Mesendoderm (in vitro differentiated cells): ENCODE results near the gene ASB15.
"Not testable (repeated sequence)": the region's sequence is repeated elsewhere in the genome, so short reads cannot be mapped to it uniquely, and the experiment has no call there.

Source experiments
- DNase-seq: peaks from one replicate; pipeline ENCODE4 v3.0.0; 2013
- H2AK5ac ChIP-seq: 2 replicates; pipeline ENCODE4 v1.6.1; 2013; ENCODE audit warnings: low read length, inconsistent platforms
- H2BK120ac ChIP-seq: 2 replicates; pipeline ENCODE4 v1.6.1; 2013; ENCODE audit warnings: low read depth, mild to moderate bottlenecking, low read length, moderate library complexity, mixed read lengths
- H2BK15ac ChIP-seq: replicated peaks from 2 replicates; pipeline ENCODE4 v1.6.1; 2013; ENCODE audit warnings: low read depth, mild to moderate bottlenecking, moderate library complexity
- H2BK5ac ChIP-seq: 2 replicates; pipeline ENCODE4 v1.6.1; 2013; ENCODE audit warnings: low read length, inconsistent platforms
- H3K18ac ChIP-seq: 2 replicates; pipeline ENCODE4 v1.6.1; 2013; ENCODE audit warnings: mild to moderate bottlenecking, low read length, mixed read lengths
- H3K23ac ChIP-seq: one replicate; pipeline ENCODE4 v1.6.1; 2013; ENCODE audit warnings: low read length
- H3K27ac ChIP-seq: 2 replicates; pipeline ENCODE4 v1.5.1; 2013; ENCODE audit warnings: low read depth, mild to moderate bottlenecking, inconsistent platforms, low read length, moderate library complexity
- H3K27me3 ChIP-seq: 2 replicates; pipeline ENCODE4 v1.6.1; 2013; ENCODE audit warnings: low read length, control low read depth, mild to moderate bottlenecking, inconsistent platforms; ENCODE audit not compliant: insufficient read depth, poor library complexity
- H3K36me3 ChIP-seq: 2 replicates; pipeline ENCODE4 v1.6.1; 2013; ENCODE audit warnings: low read length, inconsistent platforms; ENCODE audit not compliant: control insufficient read depth, insufficient read depth
- H3K4ac ChIP-seq: one replicate; pipeline ENCODE4 v1.6.1; 2013; ENCODE audit warnings: low read depth, mild to moderate bottlenecking, low read length, moderate library complexity
- H3K4me1 ChIP-seq: 2 replicates; pipeline ENCODE4 v1.6.1; 2013; ENCODE audit warnings: low read depth, low read length, inconsistent platforms; ENCODE audit not compliant: control insufficient read depth
- H3K4me2 ChIP-seq: 2 replicates; pipeline ENCODE4 v1.6.1; 2013; ENCODE audit warnings: low read length
- H3K4me3 ChIP-seq: 2 replicates; pipeline ENCODE4 v1.5.1; 2013; ENCODE audit warnings: mild to moderate bottlenecking, low read length
- H3K56ac ChIP-seq: one replicate; pipeline ENCODE4 v1.6.1; 2013; ENCODE audit warnings: low read length
- H3K79me1 ChIP-seq: 2 replicates; pipeline ENCODE4 v1.6.1; 2013; ENCODE audit warnings: low read length, inconsistent platforms
- H3K79me2 ChIP-seq: 2 replicates; pipeline ENCODE4 v1.6.1; 2013; ENCODE audit warnings: mild to moderate bottlenecking, low read length; ENCODE audit not compliant: control insufficient read depth, insufficient read depth
- H3K9ac ChIP-seq: 2 replicates; pipeline ENCODE4 v1.6.1; 2013; ENCODE audit warnings: low read length, inconsistent platforms
- H4K5ac ChIP-seq: one replicate; pipeline ENCODE4 v1.6.1; 2013; ENCODE audit warnings: low read length
- H4K8ac ChIP-seq: one replicate; pipeline ENCODE4 v1.6.1; 2013; ENCODE audit warnings: low read depth, mild to moderate bottlenecking, control low read depth, low read length, moderate library complexity
- WGBS: extraction: QIAGEN DNeasy Blood & Tissue Kit; methylation state at CpG from one replicate; pipeline ENCODE4 v1.1.7; 2013; ENCODE audit warnings: low lambda C conversion rate, missing lambda C conversion rate; ENCODE audit not compliant: insufficient coverage; ENCODE audit errors: extremely low coverage; 5-methylcytosine and 5-hydroxymethylcytosine counted together

ASB15 gene

DNA sequence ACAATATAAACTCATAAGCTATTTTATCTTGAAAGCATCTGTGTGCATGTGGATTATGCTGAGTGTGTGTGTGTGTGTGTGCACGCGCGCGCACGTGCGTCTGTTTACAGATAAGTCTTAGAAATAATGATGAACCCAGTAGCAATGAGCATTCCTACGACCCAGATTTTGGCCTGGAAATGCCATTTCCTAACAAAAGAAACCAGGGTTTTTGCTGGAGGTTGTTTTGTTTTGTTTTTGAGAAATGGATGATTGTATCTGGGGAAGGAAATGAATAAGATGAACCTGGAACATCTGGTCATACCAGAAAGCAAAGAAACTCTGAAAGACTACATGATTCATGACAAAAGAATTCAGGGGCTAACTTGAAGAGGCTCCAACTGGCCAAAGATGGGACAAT lies 31.9 kb downstream of the ASB15 start:
- H3K18ac ChIP-seq: no peak overlapping the region
- no peaks in the 10 kb centered on the region for H3K79me2 ChIP-seq
- H3K27ac ChIP-seq: no peak overlapping the region
- no peak overlapping the region for H2BK15ac ChIP-seq
- H2AK5ac ChIP-seq: no peak overlapping the region
- H2BK5ac ChIP-seq: no peak overlapping the region
- no peak overlapping the region for H4K5ac ChIP-seq
- H4K8ac ChIP-seq: no peak overlapping the region
- no peak overlapping the region for H3K56ac ChIP-seq
- peaks cover under 1% of the 10 kb centered on the region for H3K4me1 ChIP-seq
- H3K79me1 ChIP-seq: no peaks in the 10 kb centered on the region
- DNase-seq: no peak
- no peak overlapping the region for H3K4ac ChIP-seq
- no peaks in the 10 kb centered on the region for H3K36me3 ChIP-seq
- H2BK120ac ChIP-seq: no peak overlapping the region
- no peak overlapping the region for H3K9ac ChIP-seq
- H3K4me2 ChIP-seq: no peak overlapping the region
- H3K23ac ChIP-seq: no peak overlapping the region
- no peaks in the 10 kb centered on the region for H3K27me3 ChIP-seq
- no peak overlapping the region for H3K4me3 ChIP-seq
- no CpG with 5 or more reads among the region's 7 CpGs for WGBS

DNA sequence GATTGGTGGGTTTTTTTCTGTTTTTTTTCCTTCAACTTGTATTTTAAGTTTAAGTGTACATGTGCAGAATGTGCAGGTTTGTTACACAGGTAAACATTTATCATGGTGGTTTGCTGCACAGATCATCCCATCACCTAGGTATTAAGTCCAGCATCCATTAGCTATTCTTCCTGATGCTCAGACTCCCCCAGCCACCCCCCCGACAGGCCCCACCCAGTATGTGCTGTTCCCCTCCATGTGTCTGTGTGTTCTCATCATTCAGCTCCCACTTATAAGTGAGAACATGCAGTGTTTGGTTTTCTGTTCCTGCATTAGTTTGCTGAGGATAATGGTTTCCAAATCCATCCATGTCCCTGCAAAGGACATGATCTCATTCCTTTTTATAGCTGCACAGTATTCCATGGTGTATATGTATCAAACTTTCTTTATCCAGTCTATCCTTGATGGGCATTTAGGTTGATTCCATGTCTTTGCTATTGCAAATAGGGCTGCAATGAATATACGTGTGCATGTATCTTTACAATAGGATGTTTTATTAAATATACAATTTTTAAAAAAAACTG lies 32.5 kb downstream of the ASB15 start:
- H3K79me1 ChIP-seq, H3K4me1 ChIP-seq, H3K4me3 ChIP-seq, H3K23ac ChIP-seq, H3K27ac ChIP-seq, H2AK5ac ChIP-seq, H3K18ac ChIP-seq, H3K79me2 ChIP-seq, H3K56ac ChIP-seq, DNase-seq, H3K36me3 ChIP-seq, H3K27me3 ChIP-seq, H4K5ac ChIP-seq, H2BK5ac ChIP-seq, H2BK120ac ChIP-seq, H3K4ac ChIP-seq, H3K4me2 ChIP-seq, H3K9ac ChIP-seq, H2BK15ac ChIP-seq, H4K8ac ChIP-seq: not testable (repeated sequence)
- no CpG with 5 or more reads among the region's 2 CpGs for WGBS

DNA sequence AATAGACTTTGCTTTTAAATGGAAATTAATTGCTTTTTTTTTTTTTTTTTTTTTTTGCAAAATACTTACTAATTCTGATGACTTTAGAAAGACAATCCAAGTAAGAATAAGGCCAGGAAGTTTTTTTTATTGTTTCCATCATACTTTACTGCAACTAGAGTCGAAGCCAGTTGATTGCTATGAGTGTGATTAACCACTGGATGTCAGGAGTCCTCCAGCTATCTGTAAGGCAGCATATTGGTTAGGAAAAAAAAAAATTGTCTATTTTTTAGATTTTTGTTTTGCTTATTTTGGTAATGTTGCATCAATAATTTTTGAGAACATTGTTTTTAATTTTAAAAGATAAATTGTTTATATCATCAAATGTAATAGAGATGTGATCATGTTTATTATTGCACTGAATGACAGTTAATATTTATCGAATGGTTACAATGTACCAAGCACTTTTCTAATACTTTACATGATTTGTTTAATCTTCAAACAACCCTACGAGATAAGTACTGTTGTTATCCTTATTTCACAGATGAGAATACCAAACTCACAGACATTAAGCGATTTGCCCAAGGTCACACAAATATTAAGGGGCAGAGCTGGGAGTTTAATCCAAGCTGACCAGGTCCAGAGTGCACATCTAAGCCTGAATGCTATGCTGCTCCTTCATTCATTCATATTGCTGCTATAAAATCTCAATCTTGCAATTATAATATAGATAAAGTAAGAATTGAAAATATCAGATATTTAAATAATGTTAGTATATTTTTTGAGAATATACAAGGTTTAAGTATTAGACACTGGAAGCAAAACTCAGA lies 34.1 kb downstream of the ASB15 start:
- H3K79me2 ChIP-seq: no peaks in the 10 kb centered on the region
- H3K79me1 ChIP-seq: no peaks in the 10 kb centered on the region
- no peaks in the 10 kb centered on the region for H3K36me3 ChIP-seq
- no peak overlapping the region for H2AK5ac ChIP-seq
- no peak overlapping the region for H3K27ac ChIP-seq
- WGBS: no CpG with 5 or more reads among the region's 4 CpGs
- no peak overlapping the region for H4K8ac ChIP-seq
- DNase-seq: peak; percentile 45
- H3K18ac ChIP-seq: no peak overlapping the region
- no peak overlapping the region for H2BK15ac ChIP-seq
- no peak overlapping the region for H3K4ac ChIP-seq
- H3K4me1 ChIP-seq: peaks cover 2% of the 10 kb centered on the region
- H3K27me3 ChIP-seq: no peaks in the 10 kb centered on the region
- H3K9ac ChIP-seq: no peak overlapping the region
- no peak overlapping the region for H2BK5ac ChIP-seq
- H3K56ac ChIP-seq: no peak overlapping the region
- H3K23ac ChIP-seq: no peak overlapping the region
- H3K4me2 ChIP-seq: no peak overlapping the region
- no peak overlapping the region for H2BK120ac ChIP-seq
- H4K5ac ChIP-seq: no peak overlapping the region
- H3K4me3 ChIP-seq: no peak overlapping the region

DNA sequence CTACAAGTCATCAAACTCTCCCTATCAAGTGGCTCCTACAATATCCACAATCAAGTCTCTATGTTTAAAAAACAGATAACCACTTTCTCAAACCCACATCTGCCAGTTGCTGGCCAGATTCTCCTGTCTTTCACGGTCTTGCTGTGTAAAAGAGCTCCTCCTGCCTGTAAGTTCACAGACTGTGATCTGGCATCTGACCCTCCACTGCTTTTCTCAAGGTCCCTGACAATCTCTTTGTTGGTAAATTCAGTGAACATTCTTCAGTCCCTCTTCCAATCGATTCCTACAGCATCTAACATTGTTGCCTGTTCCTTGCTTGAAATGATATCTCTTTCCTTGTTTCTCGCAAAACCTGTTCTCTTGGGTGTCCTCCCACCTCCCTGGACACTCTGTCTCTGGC lies 35.6 kb downstream of the ASB15 start:
- H3K4me3 ChIP-seq: no peak overlapping the region
- WGBS: no CpG with 5 or more reads among the region's 3 CpGs
- H4K8ac ChIP-seq: no peak overlapping the region
- H3K36me3 ChIP-seq: no peaks in the 10 kb centered on the region
- H3K79me2 ChIP-seq: no peaks in the 10 kb centered on the region
- no peak overlapping the region for H2BK15ac ChIP-seq
- no peak overlapping the region for H3K23ac ChIP-seq
- H3K27me3 ChIP-seq: no peaks in the 10 kb centered on the region
- H2BK120ac ChIP-seq: no peak overlapping the region
- no peak overlapping the region for H3K4me2 ChIP-seq
- no peak overlapping the region for H3K4ac ChIP-seq
- no peak overlapping the region for H2AK5ac ChIP-seq
- peak overlapping the region; percentile 84 for H3K18ac ChIP-seq
- H3K4me1 ChIP-seq: peaks cover 2% of the 10 kb centered on the region
- H4K5ac ChIP-seq: no peak overlapping the region
- H3K79me1 ChIP-seq: no peaks in the 10 kb centered on the region
- no peak overlapping the region for H3K27ac ChIP-seq
- H2BK5ac ChIP-seq: no peak overlapping the region
- H3K56ac ChIP-seq: no peak overlapping the region
- peak; percentile 89 for DNase-seq
- no peak overlapping the region for H3K9ac ChIP-seq

DNA sequence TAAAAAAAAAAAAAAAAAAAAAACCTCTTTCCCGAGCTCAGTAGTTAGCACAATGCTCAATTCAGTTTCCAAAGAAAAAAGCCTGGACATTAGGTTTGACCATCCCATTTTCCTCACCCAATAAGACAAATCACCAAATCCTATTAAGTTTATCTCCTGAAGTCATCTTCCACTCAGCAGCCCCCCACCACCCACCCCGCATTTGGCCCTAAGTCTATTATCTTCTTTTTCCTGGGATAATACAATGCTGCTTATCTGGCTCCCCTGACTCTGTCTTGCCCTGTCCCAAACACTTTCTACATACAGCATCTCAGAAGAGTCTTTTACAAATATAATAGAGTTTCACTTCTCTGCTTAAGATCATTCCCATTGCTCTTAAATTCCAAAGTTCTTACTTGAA lies 36.3 kb downstream of the ASB15 start:
- H3K4me1 ChIP-seq: peaks cover 2% of the 10 kb centered on the region
- H3K79me2 ChIP-seq: no peaks in the 10 kb centered on the region
- H4K8ac ChIP-seq: no peak overlapping the region
- no peak overlapping the region for H3K4ac ChIP-seq
- H3K56ac ChIP-seq: no peak overlapping the region
- H3K36me3 ChIP-seq: no peaks in the 10 kb centered on the region
- no CpG with 5 or more reads among the region's 2 CpGs for WGBS
- H2AK5ac ChIP-seq: no peak overlapping the region
- H4K5ac ChIP-seq: no peak overlapping the region
- no peak overlapping the region for H3K4me2 ChIP-seq
- no peak overlapping the region for H3K18ac ChIP-seq
- H3K4me3 ChIP-seq: no peak overlapping the region
- no peak overlapping the region for H2BK5ac ChIP-seq
- H3K27me3 ChIP-seq: no peaks in the 10 kb centered on the region
- H3K27ac ChIP-seq: no peak overlapping the region
- no peak overlapping the region for H3K23ac ChIP-seq
- DNase-seq: peak; percentile 76
- H2BK120ac ChIP-seq: no peak overlapping the region
- H2BK15ac ChIP-seq: no peak overlapping the region
- H3K9ac ChIP-seq: no peak overlapping the region
- H3K79me1 ChIP-seq: no peaks in the 10 kb centered on the region
